Dermis microvascular lymphatic vessel endothelial cell (primary cell): ENCODE data around the gene GSC2. TPM values are rescaled to one million over a fixed set of nuclear protein-coding genes. Genes with fewer than 3 reads are reported as not detected.
"Not testable (repeated sequence)": the region's sequence is repeated elsewhere in the genome, so short reads cannot be mapped to it uniquely, and the experiment has no call there.

ENCODE experiments used
- DNase-seq, 2 donors: peaks; one replicate each; pipeline versions ENCODE4 v3.0.0 to v3.0.0-alpha.2; 2010; ENCODE audit warnings: low read depth in 2 of 2
- total RNA-seq: library from RNA; depleted of rRNA; stranded (reverse); fragments of >200 nt; gene quantifications from 2 replicates; pipeline ENCODE4 v1.2.1, GENCODE V29; 2014

GSC2 gene
- total RNA-seq, 1 donor from 2014 or later, result not detected

GRCh38 chr22:19156109-19156508, 6.0 kb upstream of the GSC2 start:
- not testable (repeated sequence) for DNase-seq

- DNase-seq, result no peak
These were observed 3.1 kb upstream of the GSC2 start for GRCh38 chr22:19152942-19153883.

- DNase-seq, result no peak
These were observed 1.5 kb upstream of the GSC2 start for GRCh38 chr22:19151329-19152191.

- DNase-seq, result no peak
These were observed 613 bp upstream of the GSC2 start for GRCh38 chr22:19150482-19151328.

GRCh38 chr22:19149047-19149883, 827 bp downstream of the GSC2 start:
- DNase-seq, result peak in 1 of 2 donors; percentile 16

GRCh38 chr22:19148417-19149046, 1.6 kb downstream of the GSC2 start:
- no peak for DNase-seq

- DNase-seq, result no peak
These were observed 2.8 kb downstream of the GSC2 start for GRCh38 chr22:19147195-19147780.

- no peak for DNase-seq
These were observed 3.7 kb downstream of the GSC2 start for GRCh38 chr22:19146215-19146968.

- peak in 1 of 2 donors; percentile 25 for DNase-seq
These were observed 6.1 kb downstream of the GSC2 start for GRCh38 chr22:19143967-19144400.

GRCh38 chr22:19143212-19143611, 6.9 kb downstream of the GSC2 start:
- no peak for DNase-seq

- DNase-seq, result no peak
These were observed 7.7 kb downstream of the GSC2 start for GRCh38 chr22:19142394-19142793.

- no peak for DNase-seq
These were observed 10.1 kb downstream of the GSC2 start for GRCh38 chr22:19139974-19140373.

GRCh38 chr22:19139001-19139356, 11.1 kb downstream of the GSC2 start:
- no peak for DNase-seq

GRCh38 chr22:19138217-19139000, 11.7 kb downstream of the GSC2 start:
- DNase-seq, result no peak

- DNase-seq, result no peak
These were observed 12.5 kb downstream of the GSC2 start for GRCh38 chr22:19137384-19138216.

GRCh38 chr22:19136915-19137314, 13.2 kb downstream of the GSC2 start:
- DNase-seq, result no peak

GRCh38 chr22:19134874-19135273, 15.2 kb downstream of the GSC2 start:
- no peak for DNase-seq
